Measurements from ENCODE around the gene MAST4. TPM values are rescaled to one million over a fixed set of nuclear protein-coding genes. Genes with fewer than 3 reads are reported as not detected.

The MAST4 gene
- total RNA-seq, 2 experiments from 2014 or later = 27.7 to 28.8 TPM

- H3K4me1 Mint-ChIP-seq (ENCODE audit: low read depth) = peaks cover 20% of the 10 kb centered on the region
- intact Hi-C loops (cut with micrococcal nuclease) = no loop called here
- H3K27ac Mint-ChIP-seq = no peak overlapping the region
- CTCF ChIA-PET = interaction anchor here (1.0 to 1.3 kb wide), 2 partner anchors 11 to 24 kb away, joined by 3 to 5 read pairs; no protein-coding TSS in a partner anchor
- no peak for DNase-seq
- H3K36me3 Mint-ChIP-seq (ENCODE audit: low read depth) = no peaks in the 10 kb centered on the region
- H3K27me3 Mint-ChIP-seq (ENCODE audit: low read depth) = no peaks in the 10 kb centered on the region
- H3K9me3 Mint-ChIP-seq = peaks cover 3% of the 10 kb centered on the region
- no peak overlapping the region for H3K4me3 Mint-ChIP-seq
These were observed 597.2 kb downstream of the MAST4 start for GRCh38 chr5:67193439-67193807.

DNA sequence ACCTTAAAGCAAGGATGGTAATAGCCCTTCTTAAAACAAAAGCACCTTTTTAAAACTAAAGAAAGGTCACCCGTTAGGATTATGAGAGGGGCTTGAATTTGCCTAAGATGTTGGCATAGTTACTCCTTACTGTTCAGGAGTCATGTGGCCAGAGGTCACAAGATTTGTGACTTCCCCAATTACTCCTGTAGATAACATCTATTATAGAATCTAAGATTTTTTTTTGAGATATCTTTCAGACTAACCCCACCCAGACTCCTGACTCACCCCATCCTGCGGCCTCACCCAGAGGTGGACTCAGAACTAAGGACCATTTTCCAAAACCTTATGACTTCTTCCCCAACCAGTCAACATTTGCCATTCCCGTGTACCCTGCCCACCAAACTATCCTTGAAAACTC lies 598.0 kb downstream of the MAST4 start:
- CTCF ChIA-PET = interaction anchor here (1.4 kb wide), 1 partner anchor 19 kb away, joined by 3 read pairs; no protein-coding TSS in a partner anchor
- H3K27me3 Mint-ChIP-seq (ENCODE audit: low read depth) = no peaks in the 10 kb centered on the region
- peaks cover 3% of the 10 kb centered on the region for H3K9me3 Mint-ChIP-seq
- no peak for DNase-seq
- H3K36me3 Mint-ChIP-seq (ENCODE audit: low read depth) = peaks cover 2% of the 10 kb centered on the region
- H3K4me1 Mint-ChIP-seq (ENCODE audit: low read depth) = peaks cover 19% of the 10 kb centered on the region
- H3K27ac Mint-ChIP-seq = no peak overlapping the region
- no peak overlapping the region for H3K4me3 Mint-ChIP-seq
- intact Hi-C loops (cut with micrococcal nuclease) = no loop called here

DNA sequence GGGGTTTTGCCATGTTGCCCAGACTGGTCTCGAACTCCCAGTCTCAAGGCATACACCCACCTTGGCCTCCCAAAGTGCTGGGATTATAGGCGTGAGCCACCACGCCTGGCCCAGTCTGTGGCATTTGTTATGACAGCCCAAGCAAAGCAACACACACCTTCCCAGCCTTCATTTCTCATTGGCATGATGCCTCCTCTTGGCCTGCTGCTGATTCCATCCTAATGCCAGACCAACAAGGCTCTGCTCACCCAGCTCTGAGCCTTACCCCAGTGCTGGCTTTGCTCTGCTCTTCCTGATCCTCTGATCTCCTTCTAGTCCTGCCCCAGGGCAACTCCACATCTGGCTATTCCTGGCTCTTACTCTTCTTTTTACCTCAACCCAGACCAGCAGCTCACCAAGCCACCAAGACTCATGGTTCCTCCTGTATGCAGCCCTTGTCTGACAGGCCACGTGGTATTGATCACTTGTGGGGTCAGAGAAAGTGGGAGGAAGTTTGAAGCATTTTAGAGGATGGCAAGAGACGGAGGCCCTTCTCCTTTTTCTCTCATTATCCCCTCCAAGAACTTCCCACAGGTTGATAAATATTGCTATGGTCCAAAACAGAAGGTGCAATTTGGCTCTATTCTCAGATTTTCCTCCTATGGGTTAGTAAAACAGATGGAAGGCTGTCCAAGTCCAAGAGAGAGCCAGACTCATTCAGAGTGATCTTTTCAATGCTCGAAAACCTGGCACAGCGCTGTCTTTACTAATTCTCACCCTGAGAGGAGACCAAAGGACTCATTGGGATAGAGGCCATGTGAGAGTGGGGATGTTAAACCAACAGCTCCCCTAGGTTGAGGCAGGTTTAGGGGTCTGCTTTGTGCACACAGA lies 599.4 kb downstream of the MAST4 start:
- Mint-ChIP-seq H3K9me3 (peaks cover 3% of the 10 kb centered on the region), H3K36me3 (ENCODE audit: low read depth) (peaks cover 2% of the 10 kb centered on the region), H3K4me3 (no peak overlapping the region), H3K27ac (no peak overlapping the region), H3K4me1 (ENCODE audit: low read depth) (peaks cover 23% of the 10 kb centered on the region), H3K27me3 (ENCODE audit: low read depth) (no peaks in the 10 kb centered on the region)
- intact Hi-C loops (cut with micrococcal nuclease) = no loop called here
- CTCF ChIA-PET = interaction anchor here (0.7 to 20.7 kb wide), 3 partner anchors 16 to 33 kb away, joined by 3 to 354 read pairs (median 4); no protein-coding TSS in a partner anchor
- no peak for DNase-seq

GRCh38 chr5:67196537-67197059 lies 600.4 kb downstream of the MAST4 start, which contains the start of gene CD180:
TSS of gene CD180 (minus strand) at chr5:67196799. CDS start at chr5:67196641, 158 bp downstream.
- peaks cover 5% of the 10 kb centered on the region for H3K9me3 Mint-ChIP-seq
- intact Hi-C loops (cut with micrococcal nuclease) = no loop called here
- H3K27me3 Mint-ChIP-seq (ENCODE audit: low read depth) = no peaks in the 10 kb centered on the region
- H3K27ac Mint-ChIP-seq = no peak within 1 kb of the TSS
- DNase-seq = no peak
- peaks cover 31% of the 10 kb centered on the region for H3K4me1 Mint-ChIP-seq (ENCODE audit: low read depth)
- peaks cover 3% of the 10 kb centered on the region for H3K36me3 Mint-ChIP-seq (ENCODE audit: low read depth)
- no peak within 1 kb of the TSS for H3K4me3 Mint-ChIP-seq
- CTCF ChIA-PET = interaction anchor here (0.6 to 20.7 kb wide), 4 partner anchors 14 to 1348 kb away, joined by 3 to 354 read pairs (median 4); no protein-coding TSS in a partner anchor

GRCh38 chr5:67197536-67197935 lies 601.3 kb downstream of the MAST4 start:
- DNase-seq = no peak
- H3K27me3 Mint-ChIP-seq (ENCODE audit: low read depth) = no peaks in the 10 kb centered on the region
- no peak overlapping the region for H3K27ac Mint-ChIP-seq
- H3K9me3 Mint-ChIP-seq = peaks cover 3% of the 10 kb centered on the region
- H3K36me3 Mint-ChIP-seq (ENCODE audit: low read depth) = peaks cover 3% of the 10 kb centered on the region
- intact Hi-C loops (cut with micrococcal nuclease) = no loop called here
- H3K4me1 Mint-ChIP-seq (ENCODE audit: low read depth) = peaks cover 40% of the 10 kb centered on the region
- CTCF ChIA-PET = interaction anchor here (0.6 to 20.7 kb wide), 6 partner anchors 13 to 1348 kb away, joined by 3 to 354 read pairs (median 4); no protein-coding TSS in a partner anchor
- no peak overlapping the region for H3K4me3 Mint-ChIP-seq

DNA sequence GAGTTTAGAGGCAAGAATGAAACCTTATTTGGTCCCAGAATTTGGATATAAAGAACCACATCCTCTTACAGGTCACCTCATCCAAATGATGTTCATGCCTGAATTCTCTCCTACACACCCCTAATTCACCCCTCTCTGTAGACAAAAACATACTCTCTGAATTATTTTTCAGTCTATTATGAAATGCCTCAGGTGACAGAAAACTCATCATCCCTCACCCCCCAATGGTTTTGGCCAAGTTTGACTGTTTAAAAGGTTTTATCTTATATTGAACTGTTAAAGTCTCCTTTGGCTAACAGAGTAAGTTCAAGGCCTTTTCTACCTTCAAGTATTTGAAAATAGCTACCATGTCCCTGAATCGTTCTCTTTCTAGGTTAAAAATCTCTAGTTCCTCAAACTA lies 602.7 kb downstream of the MAST4 start:
- Mint-ChIP-seq H3K9me3 (peaks cover 2% of the 10 kb centered on the region), H3K4me3 (no peak overlapping the region), H3K4me1 (ENCODE audit: low read depth) (peaks cover 48% of the 10 kb centered on the region), H3K27me3 (ENCODE audit: low read depth) (no peaks in the 10 kb centered on the region), H3K27ac (no peak overlapping the region), H3K36me3 (ENCODE audit: low read depth) (peaks cover 3% of the 10 kb centered on the region)
- CTCF ChIA-PET = interaction anchor here (20.7 kb wide), 1 partner anchor 36 kb away, joined by 354 read pairs; no protein-coding TSS in a partner anchor
- intact Hi-C loops (cut with micrococcal nuclease) = no loop called here
- DNase-seq = no peak

DNA sequence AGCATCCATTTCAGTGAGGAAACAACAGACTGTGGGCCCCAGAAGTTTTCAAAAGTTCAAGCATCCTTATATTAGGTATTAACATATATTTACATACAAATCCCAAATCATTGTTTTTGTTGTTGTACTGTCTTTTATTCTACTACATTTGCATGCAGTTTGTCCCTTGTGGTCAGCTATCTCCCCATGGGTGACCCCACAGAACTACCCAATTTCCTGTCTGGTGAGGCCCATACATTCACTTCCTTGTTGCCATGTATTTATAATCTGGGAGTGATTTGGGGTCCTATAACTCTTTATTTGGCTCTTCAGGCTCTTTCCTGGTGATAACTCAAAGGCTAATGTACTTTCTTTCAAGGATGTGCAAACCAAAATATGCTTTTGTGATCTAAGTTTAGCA lies 603.7 kb downstream of the MAST4 start:
- Mint-ChIP-seq H3K4me1 (ENCODE audit: low read depth) (peaks cover 58% of the 10 kb centered on the region), H3K9me3 (peaks cover 2% of the 10 kb centered on the region), H3K27ac (no peak overlapping the region), H3K4me3 (no peak overlapping the region), H3K36me3 (ENCODE audit: low read depth) (peaks cover 4% of the 10 kb centered on the region), H3K27me3 (ENCODE audit: low read depth) (no peaks in the 10 kb centered on the region)
- DNase-seq = no peak
- intact Hi-C loops (cut with micrococcal nuclease) = no loop called here
- CTCF ChIA-PET = interaction anchor here (20.7 kb wide), 1 partner anchor 37 kb away, joined by 354 read pairs; no protein-coding TSS in a partner anchor

GRCh38 chr5:67200809-67201562 lies 604.8 kb downstream of the MAST4 start:
- Mint-ChIP-seq H3K9me3 (peaks cover 2% of the 10 kb centered on the region), H3K27ac (no peak overlapping the region), H3K36me3 (ENCODE audit: low read depth) (peaks cover 4% of the 10 kb centered on the region), H3K4me1 (ENCODE audit: low read depth) (peaks cover 69% of the 10 kb centered on the region), H3K27me3 (ENCODE audit: low read depth) (no peaks in the 10 kb centered on the region), H3K4me3 (no peak overlapping the region)
- DNase-seq = no peak
- CTCF ChIA-PET = interaction anchor here (20.7 kb wide), 1 partner anchor 38 kb away, joined by 354 read pairs; no protein-coding TSS in a partner anchor
- intact Hi-C loops (cut with micrococcal nuclease) = no loop called here

DNA sequence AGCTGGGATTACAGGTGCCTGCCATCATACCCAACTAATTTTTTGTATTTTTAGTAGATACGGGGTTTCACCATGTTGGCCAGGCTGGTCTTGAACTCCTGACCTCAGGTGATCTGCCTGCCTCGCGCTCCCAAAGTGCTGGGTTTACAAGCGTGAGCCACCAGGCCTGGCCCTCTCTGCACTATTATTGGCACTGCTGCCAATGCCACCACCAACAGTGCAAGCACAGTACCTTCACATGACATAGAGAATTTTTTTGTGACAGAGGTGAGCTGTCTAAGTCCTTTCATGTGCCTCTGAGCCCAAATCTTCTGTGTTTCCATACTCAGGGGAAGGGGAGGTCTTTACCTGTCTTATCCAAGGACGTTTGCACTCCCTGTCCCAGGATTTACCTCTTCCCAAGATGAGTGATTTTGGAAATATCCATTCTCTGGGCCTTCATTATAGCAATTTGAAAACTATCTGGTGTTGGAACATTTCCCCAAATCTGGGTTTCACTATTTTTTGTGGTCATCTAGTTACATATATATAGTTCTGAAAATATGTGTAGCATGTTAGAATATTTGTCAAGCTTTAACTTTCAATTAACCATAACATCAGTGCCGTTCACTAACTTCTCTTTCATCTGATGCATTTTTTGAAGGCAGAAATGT lies 605.8 kb downstream of the MAST4 start:
- peaks cover 4% of the 10 kb centered on the region for H3K36me3 Mint-ChIP-seq (ENCODE audit: low read depth)
- peaks cover 76% of the 10 kb centered on the region for H3K4me1 Mint-ChIP-seq (ENCODE audit: low read depth)
- no peak overlapping the region for H3K4me3 Mint-ChIP-seq
- H3K9me3 Mint-ChIP-seq = peaks cover 2% of the 10 kb centered on the region
- no peaks in the 10 kb centered on the region for H3K27me3 Mint-ChIP-seq (ENCODE audit: low read depth)
- intact Hi-C loops (cut with micrococcal nuclease) = loop anchor here (2.0 kb wide), 1 partner anchor 13 kb away; no protein-coding TSS in a partner anchor
- CTCF ChIA-PET = interaction anchor here (20.7 kb wide), 1 partner anchor 40 kb away, joined by 354 read pairs; no protein-coding TSS in a partner anchor
- DNase-seq = no peak
- peak overlapping the region; percentile 13 for H3K27ac Mint-ChIP-seq

GRCh38 chr5:67202828-67203227 lies 606.6 kb downstream of the MAST4 start:
- intact Hi-C loops (cut with micrococcal nuclease) = loop anchor here (2.0 kb wide), 1 partner anchor 14 kb away; no protein-coding TSS in a partner anchor
- H3K4me3 Mint-ChIP-seq = no peak overlapping the region
- peaks cover 4% of the 10 kb centered on the region for H3K36me3 Mint-ChIP-seq (ENCODE audit: low read depth)
- no peaks in the 10 kb centered on the region for H3K27me3 Mint-ChIP-seq (ENCODE audit: low read depth)
- H3K9me3 Mint-ChIP-seq = peaks cover 2% of the 10 kb centered on the region
- H3K4me1 Mint-ChIP-seq (ENCODE audit: low read depth) = peaks cover 82% of the 10 kb centered on the region
- DNase-seq = peak; percentile 35
- CTCF ChIA-PET = interaction anchor here (0.6 to 20.7 kb wide), 2 partner anchors 40 to 44 kb away, joined by 3 to 354 read pairs; no protein-coding TSS in a partner anchor
- H3K27ac Mint-ChIP-seq = peak overlapping the region; percentile 69

GRCh38 chr5:67203701-67204074 lies 607.5 kb downstream of the MAST4 start:
- peaks cover 85% of the 10 kb centered on the region for H3K4me1 Mint-ChIP-seq (ENCODE audit: low read depth)
- peaks cover 2% of the 10 kb centered on the region for H3K9me3 Mint-ChIP-seq
- H3K36me3 Mint-ChIP-seq (ENCODE audit: low read depth) = peaks cover 4% of the 10 kb centered on the region
- CTCF ChIA-PET = interaction anchor here (0.6 to 20.7 kb wide), 2 partner anchors 12 to 41 kb away, joined by 4 to 354 read pairs; no protein-coding TSS in a partner anchor
- intact Hi-C loops (cut with micrococcal nuclease) = loop anchor here (2.0 kb wide), 1 partner anchor 15 kb away; no protein-coding TSS in a partner anchor
- H3K27ac Mint-ChIP-seq = peak overlapping the region; percentile 72
- no peaks in the 10 kb centered on the region for H3K27me3 Mint-ChIP-seq (ENCODE audit: low read depth)
- H3K4me3 Mint-ChIP-seq = no peak overlapping the region
- DNase-seq = no peak

All from activated naive CD4-positive, alpha-beta T cell treated with anti-CD3 and anti-CD28 coated beads for 36 hours (primary cell).